ENCODE data around the gene CARD19. TPM values are rescaled to one million over a fixed set of nuclear protein-coding genes. Genes with fewer than 3 reads are reported as not detected.
A peak's percentile ranks its signal among the peaks of the same experiment; 100 is the strongest.

Gene CARD19
- total and polyA plus RNA-seq, 8 donors: 4.3 to 20.4 (median 8.1) TPM

DNA sequence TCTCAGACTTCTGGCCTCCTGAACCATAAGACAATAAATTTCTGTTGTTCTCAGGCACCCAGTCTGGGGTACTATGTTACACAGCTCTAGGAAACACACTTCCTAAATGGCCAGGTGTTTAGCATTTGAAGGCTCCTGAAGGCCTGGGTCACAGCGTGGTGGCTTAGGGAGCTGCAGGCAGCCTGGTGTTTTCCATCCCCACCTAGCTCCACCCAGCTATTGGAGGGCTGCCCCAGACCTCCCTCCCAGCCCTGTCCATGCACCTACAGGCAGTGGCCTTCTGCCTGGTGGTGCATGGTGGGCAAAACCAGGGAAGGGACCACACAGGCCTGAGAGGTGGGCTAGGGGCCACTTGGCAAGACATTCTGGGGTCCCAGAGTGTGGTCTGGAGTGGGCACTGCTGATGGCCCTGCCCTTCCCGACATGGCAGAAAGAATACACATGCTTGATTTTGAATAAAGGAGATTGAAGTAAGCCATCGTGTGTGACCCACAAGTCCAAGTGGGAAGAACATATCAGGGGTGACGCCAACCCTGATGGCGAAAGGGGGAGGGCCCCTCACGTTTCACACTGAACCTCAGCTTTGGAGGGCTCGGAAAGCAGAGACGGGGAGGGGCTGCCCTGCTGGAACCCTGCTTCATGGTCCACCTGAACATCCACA, 38.8 kb upstream of the CARD19 start:
- Histone ChIP-seq H3K4me3 (no peak overlapping the region), H3K27ac (no peak overlapping the region), H3K4me1 (peaks cover 0 to 4% (median 0%) of the 10 kb centered on the region in 3 donors), H3K9me3 (no peaks in the 10 kb centered on the region), H3K27me3 (no peaks in the 10 kb centered on the region), H3K36me3 (no peaks in the 10 kb centered on the region)
- 80 to 88% methylated on average over 8 of the region's 8 CpGs for WGBS, 2 donors
- FAIRE-seq (no peak), ATAC-seq (no peak), DNase-seq (peak in 2 of 6 donors; percentile 12 to 34)
- TF ChIP-seq, protein P1, sequence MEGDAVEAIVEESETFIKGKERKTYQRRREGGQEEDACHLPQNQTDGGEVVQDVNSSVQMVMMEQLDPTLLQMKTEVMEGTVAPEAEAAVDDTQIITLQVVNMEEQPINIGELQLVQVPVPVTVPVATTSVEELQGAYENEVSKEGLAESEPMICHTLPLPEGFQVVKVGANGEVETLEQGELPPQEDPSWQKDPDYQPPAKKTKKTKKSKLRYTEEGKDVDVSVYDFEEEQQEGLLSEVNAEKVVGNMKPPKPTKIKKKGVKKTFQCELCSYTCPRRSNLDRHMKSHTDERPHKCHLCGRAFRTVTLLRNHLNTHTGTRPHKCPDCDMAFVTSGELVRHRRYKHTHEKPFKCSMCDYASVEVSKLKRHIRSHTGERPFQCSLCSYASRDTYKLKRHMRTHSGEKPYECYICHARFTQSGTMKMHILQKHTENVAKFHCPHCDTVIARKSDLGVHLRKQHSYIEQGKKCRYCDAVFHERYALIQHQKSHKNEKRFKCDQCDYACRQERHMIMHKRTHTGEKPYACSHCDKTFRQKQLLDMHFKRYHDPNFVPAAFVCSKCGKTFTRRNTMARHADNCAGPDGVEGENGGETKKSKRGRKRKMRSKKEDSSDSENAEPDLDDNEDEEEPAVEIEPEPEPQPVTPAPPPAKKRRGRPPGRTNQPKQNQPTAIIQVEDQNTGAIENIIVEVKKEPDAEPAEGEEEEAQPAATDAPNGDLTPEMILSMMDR (IDR thresholded peaks at IDR 0.05): no peak
- intact Hi-C loops (cut with DNase I): no loop called here

GRCh38 chr9:93057703-93058354, 38.2 kb upstream of the CARD19 start:
- H3K4me1 ChIP-seq: peaks cover 0 to 4% (median 0%) of the 10 kb centered on the region in 3 donors
- peak overlapping the region in 1 of 4 donors; percentile 72 for H3K4me3 ChIP-seq

GRCh38 chr9:93058355-93059010, 37.5 kb upstream of the CARD19 start, which contains the start of gene SUSD3:
Gene SUSD3 (plus strand): TSS chr9:93058701. CDS start chr9:93058743, 42 bp downstream.
- Histone ChIP-seq H3K36me3 (no peaks in the 10 kb centered on the region), H3K9me3 (no peaks in the 10 kb centered on the region), H3K4me1 (peaks cover 0 to 4% (median 0%) of the 10 kb centered on the region in 3 donors), H3K27me3 (no peaks in the 10 kb centered on the region), H3K4me3 (peak within 1 kb of the TSS; percentile 9 to 72 (median 32)), H3K27ac (no peak within 1 kb of the TSS)
- DNase-seq (peak; percentile 37 to 78 (median 64)), ATAC-seq (peak; percentile 70 to 88 (median 82)), FAIRE-seq (no peak)
- 4 to 5% methylated on average over 31 to 55 of the region's 55 CpGs for WGBS, 2 donors
- intact Hi-C loops (cut with DNase I): no loop called here
- TF ChIP-seq, protein P1 (IDR thresholded peaks at IDR 0.05): no peak

More at GRCh38 chr9:93057703-93058354, 38.2 kb upstream of the CARD19 start:
- Histone ChIP-seq H3K36me3 (no peaks in the 10 kb centered on the region), H3K27me3 (no peaks in the 10 kb centered on the region), H3K27ac (no peak overlapping the region), H3K9me3 (no peaks in the 10 kb centered on the region)
- peak in 2 of 4 donors; percentile 2 to 5 for ATAC-seq
- 70 to 76% methylated on average over 14 of the region's 14 CpGs for WGBS, 2 donors
- TF ChIP-seq, protein P1 (IDR thresholded peaks at IDR 0.05): no peak
- intact Hi-C loops (cut with DNase I): no loop called here
- peak in 2 of 6 donors; percentile 12 to 54 for DNase-seq
- FAIRE-seq: no peak

DNA sequence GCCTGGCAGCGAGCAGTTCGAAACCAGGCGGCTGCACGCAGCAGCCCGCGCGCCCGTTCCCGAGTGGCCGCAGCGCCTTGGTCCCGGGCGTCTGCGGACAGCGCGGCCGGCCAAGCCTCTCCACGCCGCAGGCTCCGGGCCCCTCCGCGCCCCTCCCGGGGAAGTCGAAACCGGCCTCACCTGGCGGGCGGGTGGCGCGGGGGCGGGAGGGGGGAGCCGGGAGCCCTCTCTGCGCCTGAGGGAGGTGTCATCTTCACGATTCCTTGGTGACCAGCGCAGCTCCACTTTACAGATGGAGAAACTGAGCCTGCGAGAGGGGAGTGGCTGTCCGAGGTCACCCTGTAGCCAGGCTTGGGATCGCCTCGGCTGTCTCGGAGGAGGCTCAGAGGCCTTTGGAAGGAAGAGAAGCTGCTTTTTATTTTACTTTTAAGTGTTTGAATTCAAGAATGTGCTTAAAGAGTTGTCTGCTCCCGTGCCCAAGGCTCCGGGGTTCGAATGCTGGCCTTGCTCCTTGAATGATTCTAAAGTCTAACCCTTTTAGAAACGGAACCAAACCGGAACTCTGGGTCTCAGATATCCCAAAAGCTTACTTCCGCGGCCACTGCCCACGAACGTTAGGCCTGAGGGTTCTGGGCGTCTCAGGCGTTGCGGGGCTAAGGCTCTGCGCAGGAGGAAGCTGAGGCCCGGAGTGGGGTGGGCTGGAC, 36.9 kb upstream of the CARD19 start:
- DNase-seq: peak in 1 of 6 donors; percentile 41
- H3K4me3 ChIP-seq: peak overlapping the region; percentile 9 to 72 (median 32)
- H3K4me1 ChIP-seq: peaks cover 0 to 4% (median 0%) of the 10 kb centered on the region in 3 donors
- no peak for FAIRE-seq
- ATAC-seq: peak in 2 of 4 donors; percentile 8 to 23
- no peak overlapping the region for H3K27ac ChIP-seq
- no peaks in the 10 kb centered on the region for H3K36me3 ChIP-seq
- H3K9me3 ChIP-seq: no peaks in the 10 kb centered on the region
- 37 to 39% methylated on average over 49 to 53 of the region's 53 CpGs for WGBS, 2 donors
- no peaks in the 10 kb centered on the region for H3K27me3 ChIP-seq
- TF ChIP-seq, protein P1 (IDR thresholded peaks at IDR 0.05): no peak
- intact Hi-C loops (cut with DNase I): no loop called here

All from pancreas (tissue), 10 donors.